ENCODE data around the gene ETS2.

Gene ETS2

GRCh38 chr21:38805328-38806152 lies at the start of gene ETS2:
ETS2 (plus strand) TSS chr21:38805929; CDS start chr21:38810035, 4,106 bp downstream.
- peak; percentile 96 for DNase-seq

GRCh38 chr21:38756746-38757145 lies 49.0 kb upstream of the ETS2 start:
- no peak for DNase-seq

- no peak for DNase-seq
Measured at GRCh38 chr21:38758501-38759214, 47.1 kb upstream of the ETS2 start.

GRCh38 chr21:38759413-38759812 lies 46.3 kb upstream of the ETS2 start:
- no peak for DNase-seq

GRCh38 chr21:38760017-38760761 lies 45.5 kb upstream of the ETS2 start:
- no peak for DNase-seq

- no peak for DNase-seq
Measured at GRCh38 chr21:38760762-38761155, 45.0 kb upstream of the ETS2 start.

- no peak for DNase-seq
Measured at GRCh38 chr21:38761531-38761930, 44.2 kb upstream of the ETS2 start.

GRCh38 chr21:38765056-38765455 lies 40.7 kb upstream of the ETS2 start:
- DNase-seq: no peak

GRCh38 chr21:38766987-38767722 lies 38.6 kb upstream of the ETS2 start:
- DNase-seq: peak; percentile 92

GRCh38 chr21:38768471-38769063 lies 37.2 kb upstream of the ETS2 start:
- DNase-seq: peak; percentile 85

- peak; percentile 84 for DNase-seq
Measured at GRCh38 chr21:38769191-38769780, 36.4 kb upstream of the ETS2 start.

GRCh38 chr21:38770660-38771059 lies 35.1 kb upstream of the ETS2 start:
- peak; percentile 97 for DNase-seq

- peak; percentile 31 for DNase-seq
Measured at GRCh38 chr21:38771536-38771935, 34.2 kb upstream of the ETS2 start.

- DNase-seq: no peak
Measured at GRCh38 chr21:38772646-38773045, 33.1 kb upstream of the ETS2 start.

- DNase-seq: peak; percentile 44
Measured at GRCh38 chr21:38773099-38774061, 32.3 kb upstream of the ETS2 start.

GRCh38 chr21:38774152-38774551 lies 31.6 kb upstream of the ETS2 start:
- DNase-seq: no peak

GRCh38 chr21:38774586-38775285 lies 31.0 kb upstream of the ETS2 start:
- no peak for DNase-seq

GRCh38 chr21:38775733-38776132 lies 30.0 kb upstream of the ETS2 start:
- DNase-seq: no peak

GRCh38 chr21:38777015-38777414 lies 28.7 kb upstream of the ETS2 start:
- no peak for DNase-seq

- no peak for DNase-seq
Measured at GRCh38 chr21:38777531-38777930, 28.2 kb upstream of the ETS2 start.

Measured in DMS53 (cell line).